ENCODE results near the gene A3GALT2.
"Not testable (repeated sequence)": the region's sequence is repeated elsewhere in the genome, so short reads cannot be mapped to it uniquely, and the experiment has no call there.

Gene A3GALT2

GRCh38 chr1:33309351-33309750, 11.5 kb downstream of the A3GALT2 start:
- FAIRE-seq: not testable (repeated sequence)

GRCh38 chr1:33307494-33307864, 13.4 kb downstream of the A3GALT2 start:
- FAIRE-seq: no peak

- no peak for FAIRE-seq
These were observed 14.0 kb downstream of the A3GALT2 start for GRCh38 chr1:33306653-33307493.

GRCh38 chr1:33305816-33306652, 14.9 kb downstream of the A3GALT2 start:
- FAIRE-seq: no peak

- no peak for FAIRE-seq
These were observed 15.9 kb downstream of the A3GALT2 start for GRCh38 chr1:33305016-33305415.

- no peak for FAIRE-seq
These were observed 18.6 kb downstream of the A3GALT2 start for GRCh38 chr1:33302325-33302724.

GRCh38 chr1:33301273-33301984, 19.5 kb downstream of the A3GALT2 start:
- no peak for FAIRE-seq

GRCh38 chr1:33300673-33301072, 20.2 kb downstream of the A3GALT2 start:
- no peak for FAIRE-seq

GRCh38 chr1:33299461-33300155, 21.3 kb downstream of the A3GALT2 start:
- no peak for FAIRE-seq

GRCh38 chr1:33298623-33299277, 22.1 kb downstream of the A3GALT2 start:
- FAIRE-seq: no peak

GRCh38 chr1:33297911-33298622, 22.8 kb downstream of the A3GALT2 start:
- FAIRE-seq: no peak

GRCh38 chr1:33296824-33297223, 24.1 kb downstream of the A3GALT2 start:
- FAIRE-seq: no peak

GRCh38 chr1:33296082-33296458, 24.8 kb downstream of the A3GALT2 start:
- no peak for FAIRE-seq

GRCh38 chr1:33295450-33296081, 25.3 kb downstream of the A3GALT2 start:
- no peak for FAIRE-seq

- no peak for FAIRE-seq
These were observed 25.9 kb downstream of the A3GALT2 start for GRCh38 chr1:33295023-33295422.

- no peak for FAIRE-seq
These were observed 26.6 kb downstream of the A3GALT2 start for GRCh38 chr1:33294071-33295010.

GRCh38 chr1:33292726-33293340, 28.1 kb downstream of the A3GALT2 start:
- FAIRE-seq: no peak

GRCh38 chr1:33290615-33291014, 30.3 kb downstream of the A3GALT2 start:
- FAIRE-seq: not testable (repeated sequence)

- no peak for FAIRE-seq
These were observed 31.1 kb downstream of the A3GALT2 start for GRCh38 chr1:33289858-33290154.

Measured in islet of Langerhans (tissue), 1 donor.